ENCODE measurements around the gene DDX54.
"Not testable (repeated sequence)": the region's sequence is repeated elsewhere in the genome, so short reads cannot be mapped to it uniquely, and the experiment has no call there.

DDX54 gene

GRCh38 chr12:113214895-113215400 is 29.7 kb upstream of the DDX54 start:
- DNase-seq = peak in 1 of 2 experiments; percentile 30

- DNase-seq = no peak
These were observed 25.9 kb upstream of the DDX54 start for GRCh38 chr12:113211160-113211559.

GRCh38 chr12:113208041-113208934 is 23.0 kb upstream of the DDX54 start:
- peak; percentile 77 to 79 for DNase-seq

GRCh38 chr12:113207613-113208040 is 22.3 kb upstream of the DDX54 start:
- DNase-seq = no peak

GRCh38 chr12:113206802-113207201 is 21.5 kb upstream of the DDX54 start:
- DNase-seq = not testable (repeated sequence)

GRCh38 chr12:113204804-113205203 is 19.5 kb upstream of the DDX54 start:
- DNase-seq = no peak

- DNase-seq = no peak
These were observed 18.8 kb upstream of the DDX54 start for GRCh38 chr12:113203852-113204760.

GRCh38 chr12:113202300-113203075 is 17.2 kb upstream of the DDX54 start:
- DNase-seq = no peak

GRCh38 chr12:113201187-113202177 is 16.2 kb upstream of the DDX54 start:
- no peak for DNase-seq

- DNase-seq = no peak
These were observed 14.9 kb upstream of the DDX54 start for GRCh38 chr12:113200021-113200797.

GRCh38 chr12:113198296-113198695 is 13.0 kb upstream of the DDX54 start:
- DNase-seq = no peak

GRCh38 chr12:113197518-113198077 is 12.3 kb upstream of the DDX54 start:
- no peak for DNase-seq

- DNase-seq = peak; percentile 61 to 68
These were observed 11.7 kb upstream of the DDX54 start for GRCh38 chr12:113196990-113197389.

- no peak for DNase-seq
These were observed 11.3 kb upstream of the DDX54 start for GRCh38 chr12:113196582-113196981.

GRCh38 chr12:113195598-113195997 is 10.3 kb upstream of the DDX54 start:
- no peak for DNase-seq

GRCh38 chr12:113194971-113195391 is 9.7 kb upstream of the DDX54 start:
- no peak for DNase-seq

GRCh38 chr12:113191227-113191626 is 5.9 kb upstream of the DDX54 start:
- DNase-seq = no peak

- DNase-seq = no peak
These were observed 5.5 kb upstream of the DDX54 start for GRCh38 chr12:113190761-113191160.

GRCh38 chr12:113189361-113189760 is 4.1 kb upstream of the DDX54 start:
- no peak for DNase-seq

Measured in activated T-cell treated with anti-CD3 and anti-CD28 coated beads, Interleukin-2, amount 50 U/mL, for 48 hours (primary cell).